Right renal cortex interstitium (tissue), 3 donors: Measurements from ENCODE around the gene TMEM45B. TPM values are rescaled to one million over a fixed set of nuclear protein-coding genes. Genes with fewer than 3 reads are reported as not detected.
A peak's percentile ranks its signal among the peaks of the same experiment; 100 is the strongest.
"Not testable (repeated sequence)": the region's sequence is repeated elsewhere in the genome, so short reads cannot be mapped to it uniquely, and the experiment has no call there.

ENCODE experiments used
- DNase-seq, 3 donors: peaks; one replicate each; pipeline ENCODE4 v3.0.0-alpha.2; 2013; ENCODE audit warnings: low read depth in 3 of 3, low spot score in 2 of 3
- polyA plus RNA-seq, 3 donors: library from polyadenylated mRNA; unstranded; fragments of 120-200 nt; gene quantifications; one replicate each; pipeline ENCODE4 v1.2.1, GENCODE V29; 2013; ENCODE audit not compliant: insufficient read length in 3 of 3

TMEM45B gene
- polyA plus RNA-seq, 3 donors: 19.9 to 26.3 (median 23.2) TPM

GRCh38 chr11:129849447-129850130 lies 33.9 kb downstream of the TMEM45B start:
- no peak for DNase-seq

- no peak for DNase-seq
Measured at GRCh38 chr11:129852125-129852740, 36.6 kb downstream of the TMEM45B start.

GRCh38 chr11:129853518-129854231 lies 38.0 kb downstream of the TMEM45B start:
- DNase-seq: no peak

- DNase-seq: no peak
Measured at GRCh38 chr11:129854232-129854805, 38.7 kb downstream of the TMEM45B start.

- DNase-seq: no peak
Measured at GRCh38 chr11:129855086-129855485, 39.4 kb downstream of the TMEM45B start.

- DNase-seq: no peak
Measured at GRCh38 chr11:129856036-129856435, 40.4 kb downstream of the TMEM45B start.

GRCh38 chr11:129861702-129862522 lies 46.3 kb downstream of the TMEM45B start:
- peak; percentile 39 to 72 (median 43) for DNase-seq

DNA sequence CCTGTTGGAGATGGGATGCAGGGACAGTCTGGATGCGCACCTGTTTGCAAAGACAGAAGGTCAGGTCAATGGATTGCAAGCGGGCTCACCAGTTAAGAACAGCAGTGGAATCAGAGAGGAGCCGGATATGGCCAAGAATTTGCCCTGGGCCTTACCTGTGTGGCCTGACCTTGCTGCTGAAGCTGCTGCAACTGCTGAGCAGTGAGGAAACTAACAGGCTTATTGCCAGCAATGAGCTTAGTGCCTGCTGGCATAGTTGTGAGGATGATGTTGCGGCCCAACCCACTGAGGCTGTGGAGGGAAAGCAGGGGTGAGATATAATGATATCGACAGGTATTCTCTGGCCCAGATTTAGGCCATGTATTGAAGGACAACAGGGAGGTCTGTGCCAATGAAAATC lies 49.2 kb downstream of the TMEM45B start:
- DNase-seq: no peak

GRCh38 chr11:129865701-129866100 lies 50.1 kb downstream of the TMEM45B start:
- no peak for DNase-seq

- no peak for DNase-seq
Measured at GRCh38 chr11:129866311-129866710, 50.7 kb downstream of the TMEM45B start.

- not testable (repeated sequence) for DNase-seq
Measured at GRCh38 chr11:129868626-129869025, 53.0 kb downstream of the TMEM45B start.

DNA sequence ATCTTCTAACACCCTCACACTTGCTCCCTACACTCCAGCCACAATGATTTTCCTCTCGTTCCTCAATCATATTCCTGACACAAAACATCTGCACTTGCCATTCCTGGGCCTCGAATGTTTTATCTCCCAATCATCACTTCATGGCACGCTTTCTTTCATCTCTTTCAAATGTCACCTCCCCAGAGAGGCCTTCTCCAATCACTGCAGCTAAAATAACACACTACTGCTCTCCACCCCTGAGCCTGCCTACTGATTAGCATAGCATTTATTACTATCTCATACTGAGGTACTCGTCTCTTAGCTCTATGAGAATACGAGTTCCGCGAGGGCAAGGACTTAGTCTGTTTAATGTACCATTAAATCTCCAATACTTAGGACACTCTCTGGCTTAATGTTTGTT lies 56.3 kb downstream of the TMEM45B start:
- DNase-seq: no peak

DNA sequence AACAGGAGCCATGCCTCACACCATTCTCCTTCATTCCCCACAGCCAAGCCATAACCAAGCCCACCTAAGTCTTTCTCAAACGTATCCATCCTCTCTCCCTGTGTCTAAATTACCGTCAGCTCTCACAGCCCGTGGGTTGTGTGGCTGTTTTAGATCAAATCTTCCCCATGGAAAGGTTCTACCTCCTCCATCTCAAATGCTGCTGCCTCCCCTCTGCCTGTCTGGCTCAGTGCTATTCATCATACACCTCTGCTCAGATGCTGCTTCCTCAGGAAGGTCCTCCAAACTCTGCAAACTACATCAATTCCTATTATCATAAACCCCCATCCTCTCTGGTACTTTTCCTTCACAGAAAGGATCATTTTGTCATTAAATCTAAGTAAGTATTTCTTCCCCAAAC lies 64.7 kb downstream of the TMEM45B start:
- DNase-seq: no peak

GRCh38 chr11:129881570-129882170 lies 66.0 kb downstream of the TMEM45B start:
- DNase-seq: no peak

DNA sequence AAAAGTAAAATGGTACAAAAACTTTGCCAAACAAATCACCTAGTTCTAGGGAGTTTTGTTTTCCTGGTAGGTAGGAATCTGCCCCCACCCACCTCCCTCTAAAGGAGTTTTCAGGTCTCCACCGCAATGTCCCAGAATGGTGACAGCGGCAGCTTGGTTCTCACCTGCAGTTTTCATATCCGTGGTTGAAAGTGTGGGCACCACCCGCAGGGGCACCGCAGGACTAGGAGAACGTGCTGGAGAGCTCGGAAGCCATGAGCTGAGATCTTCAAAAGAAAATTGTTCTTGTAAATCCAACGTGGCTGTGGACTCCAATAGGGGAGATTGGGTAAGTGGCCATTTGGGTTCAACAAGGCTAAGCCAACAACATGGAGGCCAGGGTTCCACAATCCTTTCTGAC lies 68.9 kb downstream of the TMEM45B start:
- DNase-seq: no peak

- no peak for DNase-seq
Measured at GRCh38 chr11:129885381-129885780, 69.7 kb downstream of the TMEM45B start.

GRCh38 chr11:129888451-129888850 lies 72.8 kb downstream of the TMEM45B start:
- no peak for DNase-seq

DNA sequence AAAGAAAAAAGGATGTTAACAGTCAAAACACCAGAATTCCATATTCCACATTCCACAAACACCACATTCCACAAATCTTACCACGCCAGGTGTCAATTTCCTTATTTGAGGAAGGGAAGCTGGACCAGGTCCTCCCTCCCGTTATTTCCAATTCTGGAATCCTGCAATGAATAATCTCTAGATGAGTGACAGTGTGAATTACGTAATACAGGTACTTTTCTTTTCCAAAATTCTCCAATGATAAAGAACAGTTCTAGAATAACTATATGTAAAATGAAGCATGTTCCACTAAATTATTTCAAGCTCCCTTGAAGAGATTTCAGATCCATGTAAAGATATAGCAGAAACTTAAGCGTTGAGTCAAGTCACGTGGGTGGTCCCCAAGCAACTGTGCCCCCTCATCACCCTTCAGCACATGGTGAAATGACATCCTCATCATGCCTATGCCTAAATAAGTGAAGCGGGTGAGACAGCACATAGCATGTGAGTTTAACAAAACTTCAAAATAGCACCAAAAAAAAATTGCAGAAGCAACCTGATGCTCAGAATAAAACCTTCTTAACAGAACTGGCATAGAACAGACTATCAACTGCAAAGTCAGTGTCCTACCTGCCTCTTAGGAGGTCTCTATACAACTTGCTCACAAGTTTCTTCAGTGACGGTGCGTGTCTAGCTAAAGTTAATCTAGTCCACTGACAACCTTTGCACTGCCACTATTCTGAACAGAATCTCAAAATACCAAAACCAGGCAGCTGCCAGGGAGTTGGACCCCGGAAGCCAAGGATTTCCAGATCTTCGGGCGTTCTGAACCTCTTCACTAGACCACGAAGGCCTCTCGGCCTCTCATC lies 78.9 kb downstream of the TMEM45B start:
- peak in 1 of 3 donors; percentile 2 for DNase-seq
